GM12878 (cell line): Measurements from ENCODE around the gene NEUROD6. TPM values are rescaled to one million over a fixed set of nuclear protein-coding genes. Genes with fewer than 3 reads are reported as not detected.

Source experiments
- ATAC-seq: fragments of 200-7000 bp; cut with Tn5 transposase; 3 replicates; pipeline ENCODE4 v1.9.1; 2020; ENCODE audit warnings: mild to moderate bottlenecking, moderate library complexity
- BruUV-seq: library from RNA; stranded (reverse); fragments of 400-500 nt; replicated peaks from 2 replicates; lab custom pipeline; 2021; lab: Mats Ljungman, UMichigan
- CTCF ChIA-PET: fragments of 300-600 bp; sonication (Branson Sonifier 250); formaldehyde crosslinking; extraction: SDS; loops from one replicate; lab custom pipeline; 2021; ENCODE audit warnings: inconsistent platforms; lab: Yijun Ruan, JAX
- POLR2A ChIA-PET: fragments of 350-600 bp; formaldehyde crosslinking; extraction: SDS; loops from one replicate; lab custom pipeline; 2021; ENCODE audit warnings: inconsistent platforms; lab: Charles Lee
- RAD21 ChIA-PET: fragments of 300-600 bp; sonication (Branson Sonifier 250); formaldehyde crosslinking; loops from one replicate; lab custom pipeline; 2023; ENCODE audit warnings: antibody characterized with exemption; ENCODE audit not compliant: unreplicated experiment; lab: Charles Lee
- SMC1A ChIA-PET: fragments of 300-600 bp; sonication (Branson Sonifier 250); formaldehyde crosslinking; loops from one replicate; lab custom pipeline; 2023; ENCODE audit not compliant: unreplicated experiment, uncharacterized antibody; lab: Charles Lee
- DNase-seq: peaks from one replicate; pipeline ENCODE4 v3.0.0-alpha.2; 2011; ENCODE audit warnings: low read depth, low spot score
- FAIRE-seq: peaks from 3 replicates; lab custom pipeline; 2011; peaks lifted over from hg19 to GRCh38; lab: Jason Lieb, UNC
- H2AFZ ChIP-seq: 2 replicates; pipeline ENCODE4 v1.6.0; 2011; ENCODE audit warnings: low read depth, low read length, control low read depth; ENCODE audit not compliant: control insufficient read depth
- H3K27ac ChIP-seq: 2 replicates; pipeline ENCODE4 v1.5.1; 2011; ENCODE audit warnings: control low read depth; ENCODE audit not compliant: control insufficient read depth, insufficient read depth
- H3K27me3 ChIP-seq, 2 experiments: replicated peaks in 1 of 2; 2 replicates each; pipeline versions ENCODE4 v1.6.0 to v1.6.1; 2011; ENCODE audit warnings: low read length in 1 of 2; ENCODE audit not compliant: control insufficient read depth in 2 of 2, insufficient read depth in 2 of 2
- H3K36me3 ChIP-seq, 2 experiments: 2 replicates each; pipeline ENCODE4 v1.5.1; 2011; ENCODE audit warnings: low read length in 1 of 2; ENCODE audit not compliant: control insufficient read depth in 2 of 2, insufficient read depth in 2 of 2
- H3K4me1 ChIP-seq: 2 replicates; pipeline ENCODE4 v1.6.1; 2011; ENCODE audit warnings: mild to moderate bottlenecking, low read length, moderate library complexity, mixed read lengths; ENCODE audit not compliant: control insufficient read depth, insufficient read depth
- H3K4me2 ChIP-seq: 2 replicates; pipeline ENCODE4 v1.6.0; 2011; ENCODE audit warnings: control low read depth; ENCODE audit not compliant: control insufficient read depth, insufficient read depth
- H3K4me3 ChIP-seq: fragments of 200-600 bp; sonication (generic); 2 replicates; pipeline ENCODE4 v1.5.1; 2016
- H3K79me2 ChIP-seq: 2 replicates; pipeline ENCODE4 v1.6.0; 2011; ENCODE audit warnings: low read length; ENCODE audit not compliant: control insufficient read depth, insufficient read depth
- H3K9ac ChIP-seq: 2 replicates; pipeline ENCODE4 v1.8.0; 2011; ENCODE audit warnings: low read length, control low read depth, mixed read lengths; ENCODE audit not compliant: control insufficient read depth, insufficient read depth
- H3K9me3 ChIP-seq: replicated peaks from 3 replicates; pipeline ENCODE4 v1.5.1; 2011; ENCODE audit warnings: mild to moderate bottlenecking, low read length; ENCODE audit not compliant: control insufficient read depth, insufficient read depth
- H4K20me1 ChIP-seq: 2 replicates; pipeline ENCODE4 v1.6.0; 2011; ENCODE audit not compliant: control insufficient read depth, insufficient read depth
- CBFB ChIP-seq: IDR thresholded peaks from 2 replicates; pipeline ENCODE4 v1.6.1; 2016; ENCODE audit warnings: antibody characterized with exemption, low read depth
- KLF5 ChIP-seq: fragments of 450-650 bp; IDR thresholded peaks from 2 replicates; pipeline ENCODE4 v1.6.1; 2014; ENCODE audit warnings: mild to moderate bottlenecking; ENCODE audit not compliant: partially characterized antibody
- MXI1 ChIP-seq: fragments of 150-350 bp; IDR thresholded peaks from 2 replicates; pipeline ENCODE4 v1.6.1; 2011; ENCODE audit warnings: low read depth, mild to moderate bottlenecking, inconsistent platforms, low read length, improper control_type of control experiment
- NR2C2 ChIP-seq: IDR thresholded peaks from 2 replicates; pipeline ENCODE4 v1.6.1; 2011; ENCODE audit warnings: borderline replicate concordance, low read depth; ENCODE audit not compliant: control insufficient read depth, insufficient read length
- PBX3 ChIP-seq: IDR thresholded peaks from 2 replicates; pipeline ENCODE4 v1.6.1; 2011; ENCODE audit warnings: mild to moderate bottlenecking, low read depth, low read length, moderate library complexity; ENCODE audit not compliant: insufficient replicate concordance
- RUNX3 ChIP-seq: IDR thresholded peaks from 2 replicates; pipeline ENCODE4 v1.6.1; 2012; ENCODE audit warnings: low read length, inconsistent platforms
- SRF ChIP-seq, 2 experiments: IDR thresholded peaks; 2 replicates each; pipeline ENCODE4 v1.6.1; 2011; ENCODE audit warnings: low read depth in 2 of 2, low read length in 2 of 2, mild to moderate bottlenecking in 1 of 2, moderate library complexity in 1 of 2
- WGBS: methylation state at CpG from one replicate; pipeline ENCODE4 v1.1.6; 2016; ENCODE audit warnings: low lambda C conversion rate; ENCODE audit not compliant: insufficient replicate concordance, insufficient coverage; ENCODE audit errors: missing lambda C conversion rate; 5-methylcytosine and 5-hydroxymethylcytosine counted together
- in situ Hi-C: fragments of 300-500 bp; cut with MboI; formaldehyde crosslinking; loops from 9 replicates; pipeline ENCODE4 v1.14.3; 2018; ENCODE audit warnings: mixed read lengths
- intact Hi-C: fragments of 100-400 bp; cut with micrococcal nuclease; formaldehyde crosslinking; loops from one replicate; pipeline ENCODE4 v1.14.2; 2022; ENCODE audit not compliant: unreplicated experiment
- polyA plus RNA-seq, 11 experiments: library from polyadenylated mRNA; depleted of rRNA in 4 of 11; unstranded in 6 of 11; stranded (reverse) in 5 of 11; fragments of >200 nt; fragmentation: Nextera tagmentation in 4 of 11; fragmentation: Illumina TruSeq in 1 of 11; extraction: Ambion mirVana in 4 of 11; extraction: Trizol in 1 of 11; gene quantifications; 1 replicate in 1 of 11; 2 replicates in 10 of 11; pipeline versions ENCODE4 v1.2.1 to v1.2.3, GENCODE V29; 2011 to 2016; ENCODE audit warnings: inconsistent platforms in 2 of 11, missing spikeins in 2 of 11, low read depth in 1 of 11
- total RNA-seq, 4 experiments: library from RNA; depleted of rRNA in 3 of 4; stranded (reverse); fragments of >200 nt in 3 of 4; fragmentation: Illumina TruSeq in 1 of 4; extraction: Trizol in 1 of 4; gene quantifications; 2 replicates each; pipeline versions ENCODE4 v1.2.1 to v1.2.3, GENCODE V29; 2013 to 2021
- TF ChIP-seq, protein P1 (sequence below): fragments of 450-650 bp; formaldehyde crosslinking; IDR thresholded peaks from 2 replicates; pipeline ENCODE4 v1.4.0; 2022; ENCODE audit warnings: mild to moderate bottlenecking, moderate library complexity
- TF ChIP-seq, protein P2 (sequence below): IDR thresholded peaks from 2 replicates; pipeline ENCODE4 v1.6.1; 2011; ENCODE audit warnings: low read depth, low read length, improper control_type of control experiment, borderline replicate concordance

Gene NEUROD6
- total and polyA plus RNA-seq, 10 of the 15 experiments (the other 5 are each of a cell fraction or from before 2014, with no cell fraction given): not detected

- ChIA-PET POLR2A (no interaction called here), CTCF (interaction anchor here (1.3 kb wide), 1 partner anchor 11 kb away, joined by 4 read pairs; no protein-coding TSS in a partner anchor), RAD21 (no interaction called here), SMC1A (no interaction called here)
- no peak overlapping the region for H3K9ac ChIP-seq
- H3K79me2 ChIP-seq: no peaks in the 10 kb centered on the region
- H3K36me3 ChIP-seq: no peaks in the 10 kb centered on the region
- no peak for FAIRE-seq
- H3K4me2 ChIP-seq: no peak overlapping the region
- H3K27ac ChIP-seq: no peak overlapping the region
- no peak for DNase-seq
- no peaks in the 10 kb centered on the region for H3K4me1 ChIP-seq
- H3K9me3 ChIP-seq: no peaks in the 10 kb centered on the region
- no peak for ATAC-seq
- in situ Hi-C loops (no loop called here), intact Hi-C loops (no loop called here)
- peaks cover 2 to 6% of the 10 kb centered on the region in 2 experiments; a peak in 1 of 4 replicates for H3K27me3 ChIP-seq
- TF ChIP-seq NR2C2: no peak
- no peak for TF ChIP-seq KLF5
- no peak for TF ChIP-seq SRF (IDR thresholded peaks at IDR 0.05; ENCODE audit: low read depth in 2 of 2, low read length in 2 of 2)
- TF ChIP-seq PBX3: no peak
- TF ChIP-seq, protein P1, sequence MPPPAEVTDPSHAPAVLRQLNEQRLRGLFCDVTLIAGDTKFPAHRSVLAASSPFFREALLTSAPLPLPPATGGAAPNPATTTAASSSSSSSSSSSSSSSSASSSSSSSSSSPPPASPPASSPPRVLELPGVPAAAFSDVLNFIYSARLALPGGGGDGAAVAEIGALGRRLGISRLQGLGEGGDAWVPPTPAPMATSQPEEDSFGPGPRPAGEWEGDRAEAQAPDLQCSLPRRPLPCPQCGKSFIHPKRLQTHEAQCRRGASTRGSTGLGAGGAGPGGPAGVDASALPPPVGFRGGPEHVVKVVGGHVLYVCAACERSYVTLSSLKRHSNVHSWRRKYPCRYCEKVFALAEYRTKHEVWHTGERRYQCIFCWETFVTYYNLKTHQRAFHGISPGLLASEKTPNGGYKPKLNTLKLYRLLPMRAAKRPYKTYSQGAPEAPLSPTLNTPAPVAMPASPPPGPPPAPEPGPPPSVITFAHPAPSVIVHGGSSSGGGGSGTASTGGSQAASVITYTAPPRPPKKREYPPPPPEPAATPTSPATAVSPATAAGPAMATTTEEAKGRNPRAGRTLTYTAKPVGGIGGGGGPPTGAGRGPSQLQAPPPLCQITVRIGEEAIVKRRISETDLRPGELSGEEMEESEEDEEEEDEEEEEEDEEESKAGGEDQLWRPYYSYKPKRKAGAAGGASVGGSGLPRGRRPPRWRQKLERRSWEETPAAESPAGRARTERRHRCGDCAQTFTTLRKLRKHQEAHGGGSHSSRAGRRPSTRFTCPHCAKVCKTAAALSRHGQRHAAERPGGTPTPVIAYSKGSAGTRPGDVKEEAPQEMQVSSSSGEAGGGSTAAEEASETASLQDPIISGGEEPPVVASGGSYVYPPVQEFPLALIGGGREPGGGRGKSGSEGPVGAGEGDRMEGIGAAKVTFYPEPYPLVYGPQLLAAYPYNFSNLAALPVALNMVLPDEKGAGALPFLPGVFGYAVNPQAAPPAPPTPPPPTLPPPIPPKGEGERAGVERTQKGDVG (CRISPR knock-in tag): no peak
- no peak for TF ChIP-seq MXI1
- no peak for TF ChIP-seq CBFB
- TF ChIP-seq RUNX3: no peak
- TF ChIP-seq, protein P2, sequence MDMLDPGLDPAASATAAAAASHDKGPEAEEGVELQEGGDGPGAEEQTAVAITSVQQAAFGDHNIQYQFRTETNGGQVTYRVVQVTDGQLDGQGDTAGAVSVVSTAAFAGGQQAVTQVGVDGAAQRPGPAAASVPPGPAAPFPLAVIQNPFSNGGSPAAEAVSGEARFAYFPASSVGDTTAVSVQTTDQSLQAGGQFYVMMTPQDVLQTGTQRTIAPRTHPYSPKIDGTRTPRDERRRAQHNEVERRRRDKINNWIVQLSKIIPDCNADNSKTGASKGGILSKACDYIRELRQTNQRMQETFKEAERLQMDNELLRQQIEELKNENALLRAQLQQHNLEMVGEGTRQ: no peak
- no TSS peak for BruUV-seq
- 48% methylated on average over 9 of the region's 9 CpGs for WGBS
- H4K20me1 ChIP-seq: no peaks in the 10 kb centered on the region
- H2AFZ ChIP-seq: no peak overlapping the region
- H3K4me3 ChIP-seq: no peak overlapping the region
Observed at GRCh38 chr7:31337002-31337565, 3.4 kb downstream of the NEUROD6 start.
